Esophagus muscularis mucosa (tissue), 4 donors: ENCODE measurements around the gene CYBB. TPM values are rescaled to one million over a fixed set of nuclear protein-coding genes. Genes with fewer than 3 reads are reported as not detected.

ENCODE experiments used
- DNase-seq: peaks from one replicate; pipeline ENCODE4 v3.0.0-alpha.2; 2017; ENCODE audit errors: extremely low spot score
- H3K27ac ChIP-seq, 4 donors: fragments of 200-600 bp; sonication (generic); replicated peaks in 1 of 4; 1 replicate in 3 of 4; 2 replicates in 1 of 4; pipeline ENCODE4 v1.5.1; 2016 to 2019; ENCODE audit warnings: mild to moderate bottlenecking in 1 of 4
- H3K27me3 ChIP-seq, 4 donors: fragments of 200-600 bp; sonication (generic); one replicate each; pipeline versions ENCODE4 v1.5.1 to v1.6.0; 2016 to 2019
- H3K36me3 ChIP-seq, 4 donors: fragments of 200-600 bp; sonication (generic); one replicate each; pipeline ENCODE4 v1.5.1; 2016 to 2019
- H3K4me1 ChIP-seq, 4 donors: fragments of 200-600 bp; sonication (generic); one replicate each; pipeline ENCODE4 v1.5.1; 2016 to 2019
- H3K4me3 ChIP-seq, 4 donors: fragments of 200-600 bp; sonication (generic); 1 replicate in 2 of 4; 2 replicates in 2 of 4; pipeline ENCODE4 v1.5.1; 2016 to 2019; ENCODE audit warnings: mild to moderate bottlenecking in 4 of 4, moderate library complexity in 1 of 4
- H3K9me3 ChIP-seq, 4 donors: fragments of 200-600 bp; sonication (generic); 1 replicate in 3 of 4; 2 replicates in 1 of 4; pipeline ENCODE4 v1.5.1; 2016 to 2019
- EP300 ChIP-seq: sonication (generic); formaldehyde crosslinking; IDR thresholded peaks from one replicate; pipeline ENCODE4 v1.6.1; 2017; ENCODE audit warnings: antibody characterized with exemption
- POLR2A ChIP-seq: fragments of 450-650 bp; IDR thresholded peaks from one replicate; pipeline ENCODE4 v1.6.1; 2017; ENCODE audit warnings: antibody characterized with exemption, moderate library complexity, mild to moderate bottlenecking, low read depth
- POLR2AphosphoS5 ChIP-seq, 2 donors: sonication (generic); formaldehyde crosslinking; IDR thresholded peaks; one replicate each; pipeline ENCODE4 v1.6.1; 2017; ENCODE audit warnings: antibody characterized with exemption in 2 of 2
- WGBS: methylation state at CpG from one replicate; pipeline ENCODE4 v1.1.5; 2018; 5-methylcytosine and 5-hydroxymethylcytosine counted together
- intact Hi-C: fragments of 100-400 bp; cut with DNase I; formaldehyde crosslinking; loops from one replicate; pipeline ENCODE4 v1.15.1; 2023
- total RNA-seq, 4 donors: library from RNA; depleted of rRNA; stranded (reverse); fragments of >200 nt; gene quantifications; one replicate each; pipeline versions ENCODE4 v1.1.0 to v1.2.1, GENCODE V29; 2016
- TF ChIP-seq, protein P1 (sequence below), 3 experiments: fragments of 200-600 bp in 2 of 3; fragments of 450-650 bp in 1 of 3; sonication (generic) in 2 of 3; IDR thresholded peaks; one replicate each; pipeline ENCODE4 v1.5.1; 2017 to 2019; ENCODE audit warnings: antibody characterized with exemption in 3 of 3, mild to moderate bottlenecking in 2 of 3, moderate library complexity in 1 of 3

CYBB gene
- total RNA-seq, 4 donors from 2014 or later, result 11.4 to 24.5 (median 14.0) TPM

DNA sequence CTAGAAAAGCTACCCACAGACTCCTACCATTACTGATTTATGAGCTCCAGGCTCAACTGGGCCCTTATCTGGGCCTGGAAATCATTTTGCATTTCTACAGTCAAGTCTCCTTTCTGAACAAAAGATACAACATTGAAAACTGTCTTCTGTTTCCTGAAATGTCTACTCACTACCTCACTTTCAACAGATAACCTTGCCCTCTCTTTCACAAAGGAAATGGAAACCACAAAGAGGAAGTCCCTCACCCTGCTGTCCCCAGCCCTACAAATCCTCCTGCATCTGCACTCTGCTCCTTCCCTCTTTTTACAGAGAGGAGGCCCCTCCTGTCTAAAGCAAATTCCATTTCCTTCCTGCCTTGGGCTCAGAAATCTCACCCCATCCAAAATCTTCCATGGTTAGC lies 24.8 kb upstream of the CYBB start:
- TF ChIP-seq, protein P1, sequence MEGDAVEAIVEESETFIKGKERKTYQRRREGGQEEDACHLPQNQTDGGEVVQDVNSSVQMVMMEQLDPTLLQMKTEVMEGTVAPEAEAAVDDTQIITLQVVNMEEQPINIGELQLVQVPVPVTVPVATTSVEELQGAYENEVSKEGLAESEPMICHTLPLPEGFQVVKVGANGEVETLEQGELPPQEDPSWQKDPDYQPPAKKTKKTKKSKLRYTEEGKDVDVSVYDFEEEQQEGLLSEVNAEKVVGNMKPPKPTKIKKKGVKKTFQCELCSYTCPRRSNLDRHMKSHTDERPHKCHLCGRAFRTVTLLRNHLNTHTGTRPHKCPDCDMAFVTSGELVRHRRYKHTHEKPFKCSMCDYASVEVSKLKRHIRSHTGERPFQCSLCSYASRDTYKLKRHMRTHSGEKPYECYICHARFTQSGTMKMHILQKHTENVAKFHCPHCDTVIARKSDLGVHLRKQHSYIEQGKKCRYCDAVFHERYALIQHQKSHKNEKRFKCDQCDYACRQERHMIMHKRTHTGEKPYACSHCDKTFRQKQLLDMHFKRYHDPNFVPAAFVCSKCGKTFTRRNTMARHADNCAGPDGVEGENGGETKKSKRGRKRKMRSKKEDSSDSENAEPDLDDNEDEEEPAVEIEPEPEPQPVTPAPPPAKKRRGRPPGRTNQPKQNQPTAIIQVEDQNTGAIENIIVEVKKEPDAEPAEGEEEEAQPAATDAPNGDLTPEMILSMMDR (IDR thresholded peaks at IDR 0.05), result no peak
- no peak for TF ChIP-seq POLR2AphosphoS5 (IDR thresholded peaks at IDR 0.05)
- TF ChIP-seq POLR2A, result no peak
- no peak for TF ChIP-seq EP300
- intact Hi-C loops, result no loop called here

DNA sequence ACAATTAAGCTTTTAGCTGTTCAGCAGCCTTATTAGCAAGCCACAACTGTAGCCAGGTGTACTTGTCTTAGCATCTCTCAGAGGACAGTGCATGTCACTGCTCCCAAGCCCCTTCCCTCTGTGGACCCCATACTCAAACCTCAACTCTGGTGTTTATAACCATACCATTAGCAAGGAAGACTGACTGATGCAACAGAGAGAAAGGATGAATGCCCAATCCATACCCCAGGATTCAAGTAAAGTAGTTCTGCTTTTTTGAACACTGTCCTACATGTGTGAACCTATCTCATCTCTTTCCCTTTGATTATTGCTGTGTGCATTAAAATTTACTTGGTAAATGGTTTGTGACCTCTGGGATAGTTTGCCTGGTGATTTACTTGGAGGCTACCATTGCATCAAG lies 22.8 kb upstream of the CYBB start:
- Histone ChIP-seq H3K9me3 (peaks cover 0 to 4% (median 0%) of the 10 kb centered on the region in 4 donors), H3K27ac (no peak overlapping the region), H3K27me3 (peaks cover 0 to 5% (median 0%) of the 10 kb centered on the region in 4 donors), H3K4me1 (no peaks in the 10 kb centered on the region), H3K36me3 (no peaks in the 10 kb centered on the region), H3K4me3 (no peak overlapping the region)
- TF ChIP-seq, protein P1 (IDR thresholded peaks at IDR 0.05), result no peak
- no peak for TF ChIP-seq POLR2A
- TF ChIP-seq EP300, result no peak
- TF ChIP-seq POLR2AphosphoS5 (IDR thresholded peaks at IDR 0.05), result no peak
- intact Hi-C loops, result no loop called here
- DNase-seq, result no peak

More for the DNA sequence above, 24.8 kb upstream of the CYBB start:
- Histone ChIP-seq H3K27me3 (no peaks in the 10 kb centered on the region), H3K36me3 (no peaks in the 10 kb centered on the region), H3K9me3 (peaks cover 0 to 4% (median 0%) of the 10 kb centered on the region in 4 donors), H3K27ac (no peak overlapping the region), H3K4me3 (no peak overlapping the region), H3K4me1 (no peaks in the 10 kb centered on the region)
- no peak for DNase-seq

DNA sequence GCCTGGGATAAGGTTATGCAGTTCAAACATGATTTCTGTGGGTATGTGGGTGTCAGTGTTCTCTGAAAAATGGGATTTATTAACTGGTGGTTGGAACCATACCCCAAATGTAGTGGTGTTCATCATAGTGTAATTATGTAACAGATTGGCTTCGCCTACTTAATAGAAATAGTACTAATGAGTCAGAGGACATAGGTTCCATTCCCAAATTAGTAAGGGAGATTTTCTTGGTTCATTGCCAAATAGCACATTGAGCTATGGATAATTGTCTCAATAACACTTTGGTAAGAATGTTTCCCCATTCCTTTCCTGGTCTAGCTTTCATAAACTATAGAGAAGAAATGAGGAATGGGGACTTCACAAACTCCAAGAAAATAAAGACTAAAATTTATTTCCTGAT lies 20.5 kb upstream of the CYBB start:
- intact Hi-C loops, result no loop called here
- Histone ChIP-seq H3K4me1 (no peaks in the 10 kb centered on the region), H3K9me3 (no peaks in the 10 kb centered on the region), H3K4me3 (no peak overlapping the region), H3K36me3 (no peaks in the 10 kb centered on the region), H3K27me3 (peaks cover 0 to 5% (median 0%) of the 10 kb centered on the region in 4 donors), H3K27ac (no peak overlapping the region)
- no peak for DNase-seq
- TF ChIP-seq, protein P1 (IDR thresholded peaks at IDR 0.05), result no peak
- TF ChIP-seq EP300 (no peak), POLR2AphosphoS5 (IDR thresholded peaks at IDR 0.05) (no peak), POLR2A (no peak)
- 85% methylated on average over 1 of the region's 1 CpG for WGBS

DNA sequence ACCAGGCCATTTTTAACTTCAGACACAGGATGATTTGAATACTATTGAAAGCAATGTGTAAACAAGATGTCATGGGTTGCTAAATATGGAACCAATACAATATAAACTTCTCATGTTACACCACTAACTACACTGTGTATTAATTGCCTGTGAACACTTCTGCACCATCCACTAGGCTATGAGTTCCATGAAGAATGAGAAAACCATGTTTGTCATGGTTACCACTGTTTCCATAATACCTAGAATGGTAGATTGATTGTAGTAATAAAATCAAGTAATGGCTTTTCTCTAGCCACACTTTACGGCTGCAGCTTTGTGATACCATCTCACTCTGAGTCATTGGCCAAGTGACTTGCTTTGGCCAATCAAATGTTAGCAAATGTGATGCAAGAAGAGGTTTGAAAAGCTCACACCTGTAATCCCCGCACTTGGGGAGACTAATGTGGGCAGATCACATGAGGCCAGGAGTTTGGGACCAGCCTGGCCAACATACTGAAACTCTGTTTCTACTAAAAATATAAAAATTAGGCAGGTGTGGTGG lies 19.9 kb upstream of the CYBB start:
- H3K36me3 ChIP-seq, result no peaks in the 10 kb centered on the region
- no peaks in the 10 kb centered on the region for H3K4me1 ChIP-seq
- peaks cover 0 to 5% (median 0%) of the 10 kb centered on the region in 4 donors for H3K27me3 ChIP-seq
- no peaks in the 10 kb centered on the region for H3K9me3 ChIP-seq
- TF ChIP-seq POLR2AphosphoS5 (IDR thresholded peaks at IDR 0.05) (no peak), POLR2A (no peak), EP300 (no peak)
- TF ChIP-seq, protein P1 (IDR thresholded peaks at IDR 0.05), result no peak
- intact Hi-C loops, result no loop called here
- no peak overlapping the region for H3K27ac ChIP-seq
- no peak overlapping the region for H3K4me3 ChIP-seq
- WGBS, result 77% methylated on average over 2 of the region's 2 CpGs
- DNase-seq, result no peak

DNA sequence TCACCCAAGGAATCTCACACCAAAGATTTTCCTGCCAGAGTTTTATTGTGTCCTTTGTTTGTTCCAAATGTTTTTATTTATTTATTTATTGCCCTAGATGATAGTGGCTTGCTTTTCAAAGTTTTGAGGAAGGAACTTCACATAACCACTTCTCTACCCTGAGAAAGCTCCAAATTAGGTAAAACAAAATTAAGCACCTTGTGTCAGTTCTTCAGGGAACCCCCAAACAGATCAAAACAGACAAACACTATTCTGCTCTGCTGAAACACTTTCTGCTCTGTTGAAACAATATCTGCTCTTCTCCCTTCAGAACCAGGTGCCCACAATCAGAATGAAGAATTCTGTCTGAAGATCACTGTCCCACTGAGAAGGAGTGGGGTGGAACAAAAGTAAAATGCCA lies 16.5 kb upstream of the CYBB start:
- no peaks in the 10 kb centered on the region for H3K36me3 ChIP-seq
- intact Hi-C loops, result no loop called here
- no peak for DNase-seq
- peaks cover 0 to 5% (median 0%) of the 10 kb centered on the region in 4 donors for H3K27me3 ChIP-seq
- H3K4me3 ChIP-seq, result no peak overlapping the region
- H3K27ac ChIP-seq, result no peak overlapping the region
- TF ChIP-seq EP300, result no peak
- no peak for TF ChIP-seq POLR2AphosphoS5 (IDR thresholded peaks at IDR 0.05)
- TF ChIP-seq, protein P1 (IDR thresholded peaks at IDR 0.05), result no peak
- TF ChIP-seq POLR2A, result no peak
- no peaks in the 10 kb centered on the region for H3K4me1 ChIP-seq
- H3K9me3 ChIP-seq, result peaks cover 0 to under 1% (median 0%) of the 10 kb centered on the region in 4 donors
